Smooth muscle cell (in vitro differentiated cells): Measurements from ENCODE around the gene ASTN2. TPM values are rescaled to one million over a fixed set of nuclear protein-coding genes. Genes with fewer than 3 reads are reported as not detected.

Experiments
- DNase-seq: peaks from one replicate; lab custom pipeline; 2025; ENCODE audit not compliant: unreplicated experiment; lab: John Stamatoyannopoulos, UW
- H2AFZ ChIP-seq: fragments of 200-600 bp; sonication (generic); 2 replicates; pipeline ENCODE4 v1.6.0; 2016; ENCODE audit warnings: antibody characterized with exemption, low read depth, mild to moderate bottlenecking
- H3F3A ChIP-seq: fragments of 200-600 bp; sonication (generic); 2 replicates; pipeline ENCODE4 v1.6.0; 2017; ENCODE audit warnings: antibody characterized with exemption, low read depth
- H3K27ac ChIP-seq: fragments of 200-600 bp; sonication (generic); 2 replicates; pipeline ENCODE4 v1.5.1; 2016; ENCODE audit warnings: low read depth, mild to moderate bottlenecking
- H3K27me3 ChIP-seq: fragments of 200-600 bp; sonication (generic); 2 replicates; pipeline ENCODE4 v1.6.1; 2016; ENCODE audit warnings: low read depth, mild to moderate bottlenecking
- H3K36me3 ChIP-seq: fragments of 200-600 bp; sonication (generic); 2 replicates; pipeline ENCODE4 v1.5.1; 2016; ENCODE audit warnings: low read depth
- H3K4me1 ChIP-seq: fragments of 200-600 bp; sonication (generic); 2 replicates; pipeline ENCODE4 v1.5.1; 2016; ENCODE audit warnings: low read depth
- H3K4me2 ChIP-seq: fragments of 200-600 bp; sonication (generic); 2 replicates; pipeline ENCODE4 v1.6.0; 2016; ENCODE audit warnings: mild to moderate bottlenecking
- H3K4me3 ChIP-seq: fragments of 200-600 bp; sonication (generic); 2 replicates; pipeline ENCODE4 v1.5.1; 2016; ENCODE audit warnings: mild to moderate bottlenecking
- H3K79me2 ChIP-seq: fragments of 200-600 bp; sonication (generic); 2 replicates; pipeline ENCODE4 v1.6.0; 2016; ENCODE audit warnings: low read depth, mild to moderate bottlenecking
- H3K9ac ChIP-seq: fragments of 200-600 bp; sonication (generic); 2 replicates; pipeline ENCODE4 v1.6.0; 2016; ENCODE audit warnings: low read depth
- H3K9me3 ChIP-seq: fragments of 200-600 bp; sonication (generic); replicated peaks from 2 replicates; pipeline ENCODE4 v1.5.1; 2016; ENCODE audit warnings: low read depth
- H4K20me1 ChIP-seq: fragments of 200-600 bp; sonication (generic); 2 replicates; pipeline ENCODE4 v1.6.0; 2016; ENCODE audit warnings: low read depth
- CTCF ChIP-seq: fragments of 200-600 bp; sonication (generic); IDR thresholded peaks from 2 replicates; pipeline ENCODE4 v1.5.1; 2017; ENCODE audit warnings: borderline replicate concordance, mild to moderate bottlenecking, antibody characterized with exemption; ENCODE audit not compliant: insufficient read depth, poor library complexity, severe bottlenecking
- WGBS: methylation state at CpG from one replicate; pipeline ENCODE4 v1.1.7; 2016; ENCODE audit warnings: low lambda C conversion rate; 5-methylcytosine and 5-hydroxymethylcytosine counted together
- polyA plus RNA-seq: library from polyadenylated mRNA; unstranded; fragments of >200 nt; fragmentation: Nextera tagmentation; extraction: Ambion mirVana; gene quantifications from 2 replicates; pipeline ENCODE4 v1.2.1, GENCODE V29; 2016
- total RNA-seq: library from RNA; depleted of rRNA; stranded (reverse); fragments of >200 nt; gene quantifications from 2 replicates; pipeline ENCODE4 v1.2.3, GENCODE V29; 2014

Gene ASTN2
- total and polyA plus RNA-seq, 2 experiments from 2014 or later: 6.5 to 6.7 TPM

GRCh38 chr9:116806075-116806474, 608.8 kb downstream of the ASTN2 start:
- Histone ChIP-seq H3K36me3 (no peaks in the 10 kb centered on the region), H3F3A (no peaks in the 10 kb centered on the region), H3K27ac (no peak overlapping the region), H3K27me3 (no peaks in the 10 kb centered on the region), H3K9me3 (no peaks in the 10 kb centered on the region), H3K4me3 (no peak overlapping the region), H2AFZ (no peak overlapping the region), H3K9ac (no peak overlapping the region), H4K20me1 (no peaks in the 10 kb centered on the region), H3K4me1 (peaks cover 1% of the 10 kb centered on the region), H3K79me2 (no peaks in the 10 kb centered on the region), H3K4me2 (no peak overlapping the region)
- WGBS: 17% methylated on average over 1 of the region's 1 CpG
- no peak for DNase-seq
- TF ChIP-seq CTCF: no peak

GRCh38 chr9:116800885-116801284, 614.0 kb downstream of the ASTN2 start:
- Histone ChIP-seq H3K27ac (no peak overlapping the region), H3K9ac (no peak overlapping the region), H3K4me2 (peak overlapping the region; percentile 28), H3K4me3 (no peak overlapping the region), H3K79me2 (no peaks in the 10 kb centered on the region), H3K27me3 (no peaks in the 10 kb centered on the region), H4K20me1 (no peaks in the 10 kb centered on the region), H3K9me3 (no peaks in the 10 kb centered on the region), H3K36me3 (no peaks in the 10 kb centered on the region), H3F3A (no peaks in the 10 kb centered on the region), H2AFZ (no peak overlapping the region), H3K4me1 (peaks cover 17% of the 10 kb centered on the region)
- no peak for TF ChIP-seq CTCF
- 13% methylated on average over 1 of the region's 1 CpG for WGBS
- DNase-seq: no peak

- Histone ChIP-seq H3K79me2 (no peaks in the 10 kb centered on the region), H3K4me3 (no peak overlapping the region), H3K4me1 (peaks cover 17% of the 10 kb centered on the region), H3K9ac (no peak overlapping the region), H3K9me3 (no peaks in the 10 kb centered on the region), H3K4me2 (no peak overlapping the region), H3K27me3 (no peaks in the 10 kb centered on the region), H3K36me3 (no peaks in the 10 kb centered on the region), H4K20me1 (no peaks in the 10 kb centered on the region), H3K27ac (no peak overlapping the region), H3F3A (no peaks in the 10 kb centered on the region), H2AFZ (no peak overlapping the region)
- DNase-seq: no peak
- 87% methylated on average over 4 of the region's 4 CpGs for WGBS
- no peak for TF ChIP-seq CTCF
Observed at GRCh38 chr9:116800074-116800473, 614.8 kb downstream of the ASTN2 start.

- Histone ChIP-seq H3K9me3 (no peaks in the 10 kb centered on the region), H3K79me2 (no peaks in the 10 kb centered on the region), H3K4me1 (peaks cover 17% of the 10 kb centered on the region), H2AFZ (no peak overlapping the region), H3K4me3 (no peak overlapping the region), H3F3A (no peaks in the 10 kb centered on the region), H3K9ac (no peak overlapping the region), H4K20me1 (no peaks in the 10 kb centered on the region), H3K27me3 (no peaks in the 10 kb centered on the region), H3K27ac (no peak overlapping the region), H3K4me2 (no peak overlapping the region), H3K36me3 (no peaks in the 10 kb centered on the region)
- WGBS: 66% methylated on average over 2 of the region's 2 CpGs
- TF ChIP-seq CTCF: no peak
- no peak for DNase-seq
Observed at GRCh38 chr9:116798521-116798920, 616.3 kb downstream of the ASTN2 start.
